NCI-H82 (cell line): ENCODE data around the gene VPS26C.
"Not testable (repeated sequence)": the region's sequence is repeated elsewhere in the genome, so short reads cannot be mapped to it uniquely, and the experiment has no call there.

ENCODE experiments used
- DNase-seq: peaks from one replicate; lab custom pipeline; 2025; lab: John Stamatoyannopoulos, UW

Gene VPS26C

GRCh38 chr21:37267269-37268185 lies at the start of gene VPS26C:
Gene VPS26C, minus strand, starts transcription at chr21:37267334. Its CDS starts 40 bp downstream, at chr21:37267294.
- peak; percentile 100 for DNase-seq

DNA sequence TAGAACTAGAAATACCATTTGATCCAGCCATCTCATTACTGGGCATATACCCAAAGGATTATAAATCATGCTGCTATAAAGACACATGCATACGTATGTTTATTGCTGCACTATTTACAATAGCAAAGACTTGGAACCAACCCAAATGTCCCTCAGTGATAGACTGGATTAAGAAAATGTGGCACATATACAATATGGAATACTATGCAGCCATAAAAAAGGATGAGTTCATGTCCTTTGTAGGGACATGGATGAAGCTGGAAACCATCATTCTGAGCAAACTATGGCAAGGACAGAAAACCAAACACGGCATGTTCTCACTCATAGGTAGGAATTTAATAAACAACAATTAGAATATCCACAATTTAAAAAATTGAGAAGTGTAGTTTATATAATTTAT lies 48.9 kb upstream of the VPS26C start:
- DNase-seq, result not testable (repeated sequence)

- DNase-seq, result no peak
These were observed 33.1 kb upstream of the VPS26C start for GRCh38 chr21:37300114-37300751.

DNA sequence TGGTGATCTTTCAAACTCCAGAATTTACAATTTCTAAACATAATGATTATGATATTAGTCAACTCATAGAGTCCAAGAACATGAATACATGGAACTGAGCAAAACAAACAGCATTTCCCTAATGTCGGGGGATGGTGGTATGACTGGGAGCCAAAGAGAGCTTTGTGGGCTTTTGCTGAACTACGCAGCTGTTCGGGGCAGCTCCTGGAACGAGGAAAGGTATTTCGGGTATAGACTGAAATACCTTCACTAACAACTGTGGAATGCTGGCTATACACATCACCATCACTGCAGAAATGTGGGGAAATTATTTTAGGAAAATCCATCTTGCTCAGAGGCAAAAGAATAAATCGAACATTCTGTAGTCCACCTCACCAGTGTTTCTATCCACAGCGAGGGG lies 30.2 kb upstream of the VPS26C start:
- no peak for DNase-seq

- no peak for DNase-seq
These were observed 27.5 kb upstream of the VPS26C start for GRCh38 chr21:37294679-37295078.

GRCh38 chr21:37292941-37293340 lies 25.8 kb upstream of the VPS26C start:
- DNase-seq, result no peak

DNA sequence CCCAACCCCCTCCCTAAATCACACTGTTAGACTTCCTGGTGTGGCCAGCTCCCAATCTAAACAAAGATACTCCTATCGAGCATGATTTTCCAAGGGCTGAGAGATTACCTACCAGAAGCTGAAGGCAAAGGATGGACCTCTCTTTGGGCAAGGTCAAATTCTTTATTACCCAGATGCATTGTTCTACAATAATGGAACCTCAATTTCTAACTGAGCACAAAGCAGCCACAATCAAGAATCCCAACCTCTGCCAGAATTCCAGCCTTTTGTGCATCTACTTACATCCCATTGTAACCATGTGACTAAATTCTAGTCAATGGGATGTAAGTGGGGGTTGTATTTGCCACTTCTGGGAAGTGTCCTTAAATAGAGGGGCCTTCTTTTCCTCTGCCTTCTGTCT lies 24.9 kb upstream of the VPS26C start:
- DNase-seq, result no peak

GRCh38 chr21:37283191-37283710 lies 16.1 kb upstream of the VPS26C start:
- DNase-seq, result not testable (repeated sequence)

- DNase-seq, result not testable (repeated sequence)
These were observed 15.5 kb upstream of the VPS26C start for GRCh38 chr21:37282602-37283001.

GRCh38 chr21:37281993-37282392 lies 14.9 kb upstream of the VPS26C start:
- peak; percentile 85 for DNase-seq

- DNase-seq, result no peak
These were observed 14.4 kb upstream of the VPS26C start for GRCh38 chr21:37281579-37281978.

- DNase-seq, result not testable (repeated sequence)
These were observed 12.1 kb upstream of the VPS26C start for GRCh38 chr21:37279271-37279670.

DNA sequence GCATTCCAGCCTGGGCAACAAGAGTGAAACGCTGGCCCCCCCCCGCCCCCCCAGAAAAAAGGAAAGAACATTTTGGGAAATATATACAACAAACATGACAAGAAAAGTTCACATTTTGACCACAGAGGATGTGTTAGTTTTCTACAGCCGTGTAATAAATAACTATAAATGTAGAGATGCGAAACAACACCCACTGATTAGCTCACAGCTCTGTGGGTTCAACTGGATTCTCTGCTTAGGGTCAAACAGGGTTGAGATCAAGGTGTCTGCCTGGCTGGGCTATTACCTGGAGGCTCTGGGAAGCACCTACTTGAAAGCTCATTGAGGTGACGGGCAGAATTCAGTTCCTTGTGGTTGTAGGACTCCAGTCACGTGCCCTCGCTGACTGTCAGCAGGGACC lies 11.1 kb upstream of the VPS26C start:
- no peak for DNase-seq

DNA sequence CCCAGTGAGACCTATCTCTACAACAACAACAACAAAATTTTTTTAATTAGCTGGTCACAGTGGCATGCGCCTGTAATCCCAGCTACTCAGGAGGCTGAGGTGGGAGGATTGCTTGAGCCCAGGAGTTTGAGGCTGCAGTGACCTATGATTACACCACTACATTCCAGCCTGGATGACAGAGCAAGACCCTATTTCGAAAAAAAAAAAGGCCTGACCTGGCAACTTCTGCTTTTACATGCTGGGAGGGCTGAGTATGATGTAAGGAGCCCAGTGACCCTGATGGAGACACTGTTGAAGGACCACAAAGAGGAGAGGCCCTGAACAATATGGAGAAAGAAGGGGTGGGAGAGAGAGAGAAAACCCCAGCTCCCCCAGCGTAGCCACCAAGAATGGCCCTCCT lies 9.2 kb upstream of the VPS26C start:
- no peak for DNase-seq

DNA sequence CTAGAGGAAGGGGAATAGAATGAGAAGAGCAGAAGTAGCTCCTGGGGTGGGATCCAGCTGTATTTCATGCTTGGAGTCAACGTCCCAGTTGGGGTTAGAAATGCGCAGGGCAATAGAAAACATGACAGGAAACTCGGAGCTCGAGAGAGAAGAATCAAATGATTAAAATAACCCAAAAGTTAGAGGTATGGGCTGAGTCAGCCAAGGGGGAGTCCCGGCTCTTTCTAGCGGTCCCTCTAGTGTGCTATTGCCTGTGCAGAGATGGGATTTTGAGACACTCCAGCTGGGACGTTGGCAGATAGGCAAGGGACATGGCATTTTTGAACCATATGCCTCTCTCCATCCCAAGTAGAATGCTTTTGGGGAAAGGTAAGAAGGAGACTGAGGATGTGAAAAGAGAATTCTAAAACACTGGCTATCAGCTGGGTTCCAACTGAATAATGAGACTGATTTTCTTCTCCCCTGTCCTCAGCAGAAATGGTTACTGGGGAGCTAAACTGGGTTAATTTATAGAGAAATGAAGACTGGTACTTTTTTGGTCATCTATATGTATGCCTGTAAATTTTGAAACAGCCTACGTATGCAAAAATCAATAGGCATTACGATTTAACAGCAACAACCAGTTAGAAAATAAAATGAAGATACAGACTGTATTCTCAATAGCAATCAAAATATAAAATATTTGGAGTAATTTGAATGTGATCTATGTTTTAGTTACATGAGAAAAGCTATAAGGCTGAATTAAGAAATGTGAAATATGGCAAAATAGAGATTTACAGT lies 7.0 kb upstream of the VPS26C start:
- no peak for DNase-seq

DNA sequence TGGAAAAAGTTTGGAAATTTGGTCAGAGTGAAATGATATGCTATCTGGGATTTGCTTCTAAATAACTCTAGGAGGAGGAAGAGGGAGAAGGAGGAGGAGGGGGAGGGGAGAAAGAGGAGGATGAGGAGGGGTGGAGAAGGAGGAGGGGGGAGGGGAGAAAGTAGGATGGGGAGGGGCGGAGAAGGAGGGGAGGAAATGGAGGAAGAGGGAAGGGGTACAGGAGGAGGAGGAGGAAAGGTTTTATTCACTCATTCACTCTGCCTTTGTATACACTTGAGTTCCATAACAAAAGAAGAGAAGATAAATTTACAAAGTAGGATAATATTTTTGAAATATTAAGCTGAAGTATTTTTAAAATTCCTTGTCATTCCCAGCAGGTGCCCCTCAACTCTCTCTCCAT lies 6.3 kb upstream of the VPS26C start:
- DNase-seq, result peak; percentile 12

- no peak for DNase-seq
These were observed 5.8 kb upstream of the VPS26C start for GRCh38 chr21:37272897-37273296.

DNA sequence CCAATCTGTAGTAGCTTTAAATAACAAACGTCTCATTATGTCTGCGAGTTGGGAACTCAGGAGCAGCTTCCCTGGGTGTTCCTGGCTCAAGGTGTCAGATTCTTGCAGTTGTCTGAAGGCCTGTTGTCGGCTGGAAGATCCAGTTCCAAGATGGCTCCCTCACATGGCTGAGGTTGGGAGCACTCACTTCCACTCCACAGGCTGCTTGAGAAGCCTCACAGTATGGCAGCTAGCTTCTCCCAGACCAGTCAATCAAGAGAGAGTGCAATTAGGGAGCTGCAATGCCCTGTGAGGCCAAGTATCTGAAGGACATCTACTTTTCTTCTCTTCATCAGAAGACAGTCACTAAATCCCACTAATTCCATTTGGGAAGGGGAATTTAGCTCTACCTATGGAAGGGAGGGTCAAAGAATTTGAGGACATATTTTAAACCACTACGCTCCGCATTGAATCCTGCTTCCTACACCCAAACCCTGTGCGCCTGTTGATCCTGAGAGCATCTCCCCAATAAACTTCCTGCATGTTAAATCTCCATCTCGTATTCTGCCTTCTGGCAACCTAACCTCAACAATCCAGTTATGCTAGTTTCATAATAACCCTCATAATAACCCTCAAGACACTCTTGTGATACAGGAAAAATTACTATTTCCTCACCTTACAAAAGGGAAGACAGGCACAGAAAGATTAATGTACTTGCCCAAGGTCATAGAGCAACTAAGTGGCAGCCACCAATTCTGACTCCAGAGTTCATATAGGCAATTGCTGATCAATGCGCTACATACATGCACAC lies 3.6 kb upstream of the VPS26C start:
- DNase-seq, result no peak

DNA sequence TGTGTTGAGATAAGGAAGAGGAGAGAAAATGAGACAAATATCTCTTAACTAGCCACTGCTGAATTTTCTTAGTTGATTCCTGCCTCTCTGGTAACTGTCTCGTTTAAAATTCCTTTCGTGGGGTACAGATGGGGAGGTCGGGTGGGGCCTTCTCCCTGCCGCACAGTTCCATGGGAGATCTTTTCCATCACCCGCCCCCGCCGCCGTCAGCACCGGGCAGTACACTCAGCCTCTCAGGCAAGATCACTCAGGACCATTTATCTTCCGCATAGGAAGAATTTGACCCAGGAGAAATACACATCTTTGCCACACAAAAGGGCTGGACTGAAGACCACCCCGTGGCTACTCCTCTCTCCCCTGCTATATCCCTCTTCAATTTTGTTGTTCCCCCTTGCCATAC lies 2.3 kb upstream of the VPS26C start:
- no peak for DNase-seq

DNA sequence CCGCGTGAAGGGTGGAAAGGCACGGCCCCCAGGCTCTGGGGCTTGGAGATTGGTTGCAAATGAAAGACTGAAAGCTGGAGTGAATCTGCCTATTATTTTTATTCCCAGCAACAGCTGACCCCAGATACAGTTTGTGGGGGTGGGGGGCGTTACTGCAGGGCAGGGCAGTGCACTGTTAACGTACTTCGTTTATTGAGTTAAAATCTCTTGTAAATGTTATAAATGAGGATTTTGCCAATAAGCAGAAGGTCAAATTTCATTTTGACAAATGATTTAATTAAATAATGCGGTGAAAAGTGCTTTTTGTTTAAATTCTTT lies 1.0 kb upstream of the VPS26C start:
- no peak for DNase-seq

DNA sequence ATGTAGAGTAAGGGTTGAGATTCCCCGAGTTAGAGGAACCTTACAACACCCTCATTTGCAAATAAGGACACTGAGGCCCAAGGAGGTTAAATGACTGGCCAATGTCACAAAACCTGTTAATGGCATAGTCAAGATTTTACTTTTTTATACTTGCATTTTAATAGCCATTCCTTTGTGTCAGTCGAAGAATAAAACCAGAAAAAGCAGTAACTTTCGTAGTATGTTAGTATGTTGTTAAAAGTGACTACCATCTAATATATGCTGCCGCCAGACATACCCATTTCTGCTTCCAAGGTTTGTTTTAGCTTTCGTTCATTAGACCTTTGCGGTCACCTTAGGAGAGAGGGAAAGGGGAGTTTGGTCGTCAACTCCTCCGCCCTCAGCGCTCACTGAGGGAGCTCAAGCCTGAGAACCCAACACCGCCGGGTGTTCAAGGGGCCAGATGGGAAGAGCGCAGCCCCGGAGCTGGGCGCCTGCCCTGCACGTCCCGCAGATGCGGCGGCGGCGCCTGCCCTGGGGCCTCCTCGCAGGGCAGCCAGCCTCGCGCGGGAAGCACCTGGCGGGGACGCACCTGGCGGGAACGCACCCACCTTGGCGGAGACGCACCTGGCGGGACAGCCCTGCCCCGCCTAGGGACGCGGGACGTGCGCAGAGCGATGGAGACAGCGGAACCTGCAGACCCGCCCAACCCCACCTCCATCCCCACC lies 466 bp downstream of the VPS26C start:
- peak; percentile 74 for DNase-seq
